ENCODE measurements around the gene PFDN6. TPM values are rescaled to one million over a fixed set of nuclear protein-coding genes. Genes with fewer than 3 reads are reported as not detected.

Gene PFDN6
- total and polyA plus RNA-seq, 9 of the 15 experiments (the other 6 are each of a cell fraction or from before 2014, with no cell fraction given), result 6.8 to 475 (median 216) TPM

DNA sequence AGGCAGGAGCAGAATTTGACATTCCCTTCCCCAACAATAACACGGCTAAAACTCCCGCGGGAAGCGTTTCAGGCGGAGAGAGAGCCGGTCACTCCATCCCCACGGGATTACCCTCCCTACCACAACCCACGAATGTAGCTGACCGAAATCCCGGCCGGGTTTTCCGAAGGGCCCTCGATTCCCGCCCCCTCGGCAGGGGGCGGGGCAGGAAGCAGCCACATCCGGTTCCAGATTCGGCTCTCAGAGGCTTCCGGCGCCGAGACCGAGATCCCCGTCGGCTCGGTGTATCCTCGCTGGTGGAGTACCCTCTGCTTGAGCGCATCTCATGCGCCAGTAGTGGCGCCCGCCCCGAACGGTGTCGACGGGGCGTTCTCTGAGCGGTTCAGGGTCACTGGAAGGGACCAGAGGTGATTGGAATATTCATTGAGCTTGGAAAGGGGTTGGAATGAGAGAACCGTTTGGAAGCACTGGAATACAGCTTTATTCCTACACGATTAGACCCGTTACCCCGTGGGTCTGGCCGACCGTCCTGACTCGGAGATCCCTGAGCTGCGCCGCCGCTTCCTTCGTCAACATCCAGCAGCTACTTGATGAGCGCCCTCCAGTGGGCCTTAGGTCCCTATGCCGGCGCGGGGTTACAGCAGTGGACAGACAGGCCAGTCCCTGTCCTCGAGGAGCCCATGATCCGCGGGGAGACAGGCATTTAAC is 10.0 kb downstream of the PFDN6 start (continued):
- TF ChIP-seq PPARD (CRISPR knock-in tag; IDR thresholded peaks at IDR 0.05) (no peak), NBN (IDR thresholded peaks at IDR 0.05; ENCODE audit: low read depth) (peak; percentile 93; the same call in 1 of the 2 replicates), NCOA6 (IDR thresholded peaks at IDR 0.05) (peak; percentile 90), TAF7 (tag; IDR thresholded peaks at IDR 0.05) (peak; percentile 36; the same call in 1 of the 2 replicates), RBM15 (IDR thresholded peaks at IDR 0.05; ENCODE audit: insufficient read depth, low read length) (no peak), SLC30A9 (CRISPR knock-in tag; IDR thresholded peaks at IDR 0.05) (no peak), ZNF253 (CRISPR knock-in tag; conservative IDR thresholded peaks at IDR 0.05) (no peak), KDM1A (IDR thresholded peaks at IDR 0.05) (no peak), MTA3 (IDR thresholded peaks at IDR 0.05; ENCODE audit: borderline replicate concordance) (peak; percentile 84), HOXB6 (CRISPR knock-in tag; IDR thresholded peaks at IDR 0.05; ENCODE audit: borderline replicate concordance) (peak; percentile 8; the same call in 1 of the 2 replicates), HNRNPUL1 (IDR thresholded peaks at IDR 0.05; ENCODE audit: low read length) (no peak), DDX20 (tag; IDR thresholded peaks at IDR 0.05; ENCODE audit: low read depth) (no peak), RBM39 (optimal IDR thresholded peaks at IDR 0.05; ENCODE audit: low read depth, low read length) (peak; percentile 69), SMARCC2 (IDR thresholded peaks at IDR 0.05; ENCODE audit: low read depth) (peak; percentile 16; the same call in 1 of the 2 replicates), PML (IDR thresholded peaks at IDR 0.05; ENCODE audit: low read length) (peak; percentile 90; the same call in 1 of the 2 replicates)
- TF ChIP-seq, protein P1, sequence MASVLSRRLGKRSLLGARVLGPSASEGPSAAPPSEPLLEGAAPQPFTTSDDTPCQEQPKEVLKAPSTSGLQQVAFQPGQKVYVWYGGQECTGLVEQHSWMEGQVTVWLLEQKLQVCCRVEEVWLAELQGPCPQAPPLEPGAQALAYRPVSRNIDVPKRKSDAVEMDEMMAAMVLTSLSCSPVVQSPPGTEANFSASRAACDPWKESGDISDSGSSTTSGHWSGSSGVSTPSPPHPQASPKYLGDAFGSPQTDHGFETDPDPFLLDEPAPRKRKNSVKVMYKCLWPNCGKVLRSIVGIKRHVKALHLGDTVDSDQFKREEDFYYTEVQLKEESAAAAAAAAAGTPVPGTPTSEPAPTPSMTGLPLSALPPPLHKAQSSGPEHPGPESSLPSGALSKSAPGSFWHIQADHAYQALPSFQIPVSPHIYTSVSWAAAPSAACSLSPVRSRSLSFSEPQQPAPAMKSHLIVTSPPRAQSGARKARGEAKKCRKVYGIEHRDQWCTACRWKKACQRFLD (CRISPR knock-in tag; IDR thresholded peaks at IDR 0.05), result peak; percentile 54; the same call in 1 of the 2 replicates
- TF ChIP-seq, protein P2, sequence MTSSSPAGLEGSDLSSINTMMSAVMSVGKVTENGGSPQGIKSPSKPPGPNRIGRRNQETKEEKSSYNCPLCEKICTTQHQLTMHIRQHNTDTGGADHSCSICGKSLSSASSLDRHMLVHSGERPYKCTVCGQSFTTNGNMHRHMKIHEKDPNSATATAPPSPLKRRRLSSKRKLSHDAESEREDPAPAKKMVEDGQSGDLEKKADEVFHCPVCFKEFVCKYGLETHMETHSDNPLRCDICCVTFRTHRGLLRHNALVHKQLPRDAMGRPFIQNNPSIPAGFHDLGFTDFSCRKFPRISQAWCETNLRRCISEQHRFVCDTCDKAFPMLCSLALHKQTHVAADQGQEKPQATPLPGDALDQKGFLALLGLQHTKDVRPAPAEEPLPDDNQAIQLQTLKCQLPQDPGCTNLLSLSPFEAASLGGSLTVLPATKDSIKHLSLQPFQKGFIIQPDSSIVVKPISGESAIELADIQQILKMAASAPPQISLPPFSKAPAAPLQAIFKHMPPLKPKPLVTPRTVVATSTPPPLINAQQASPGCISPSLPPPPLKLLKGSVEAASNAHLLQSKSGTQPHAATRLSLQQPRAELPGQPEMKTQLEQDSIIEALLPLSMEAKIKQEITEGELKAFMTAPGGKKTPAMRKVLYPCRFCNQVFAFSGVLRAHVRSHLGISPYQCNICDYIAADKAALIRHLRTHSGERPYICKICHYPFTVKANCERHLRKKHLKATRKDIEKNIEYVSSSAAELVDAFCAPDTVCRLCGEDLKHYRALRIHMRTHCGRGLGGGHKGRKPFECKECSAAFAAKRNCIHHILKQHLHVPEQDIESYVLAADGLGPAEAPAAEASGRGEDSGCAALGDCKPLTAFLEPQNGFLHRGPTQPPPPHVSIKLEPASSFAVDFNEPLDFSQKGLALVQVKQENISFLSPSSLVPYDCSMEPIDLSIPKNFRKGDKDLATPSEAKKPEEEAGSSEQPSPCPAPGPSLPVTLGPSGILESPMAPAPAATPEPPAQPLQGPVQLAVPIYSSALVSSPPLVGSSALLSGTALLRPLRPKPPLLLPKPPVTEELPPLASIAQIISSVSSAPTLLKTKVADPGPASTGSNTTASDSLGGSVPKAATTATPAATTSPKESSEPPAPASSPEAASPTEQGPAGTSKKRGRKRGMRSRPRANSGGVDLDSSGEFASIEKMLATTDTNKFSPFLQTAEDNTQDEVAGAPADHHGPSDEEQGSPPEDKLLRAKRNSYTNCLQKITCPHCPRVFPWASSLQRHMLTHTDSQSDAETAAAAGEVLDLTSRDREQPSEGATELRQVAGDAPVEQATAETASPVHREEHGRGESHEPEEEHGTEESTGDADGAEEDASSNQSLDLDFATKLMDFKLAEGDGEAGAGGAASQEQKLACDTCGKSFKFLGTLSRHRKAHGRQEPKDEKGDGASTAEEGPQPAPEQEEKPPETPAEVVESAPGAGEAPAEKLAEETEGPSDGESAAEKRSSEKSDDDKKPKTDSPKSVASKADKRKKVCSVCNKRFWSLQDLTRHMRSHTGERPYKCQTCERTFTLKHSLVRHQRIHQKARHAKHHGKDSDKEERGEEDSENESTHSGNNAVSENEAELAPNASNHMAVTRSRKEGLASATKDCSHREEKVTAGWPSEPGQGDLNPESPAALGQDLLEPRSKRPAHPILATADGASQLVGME (CRISPR knock-in tag; IDR thresholded peaks at IDR 0.05), result no peak
- TF ChIP-seq, protein P3, sequence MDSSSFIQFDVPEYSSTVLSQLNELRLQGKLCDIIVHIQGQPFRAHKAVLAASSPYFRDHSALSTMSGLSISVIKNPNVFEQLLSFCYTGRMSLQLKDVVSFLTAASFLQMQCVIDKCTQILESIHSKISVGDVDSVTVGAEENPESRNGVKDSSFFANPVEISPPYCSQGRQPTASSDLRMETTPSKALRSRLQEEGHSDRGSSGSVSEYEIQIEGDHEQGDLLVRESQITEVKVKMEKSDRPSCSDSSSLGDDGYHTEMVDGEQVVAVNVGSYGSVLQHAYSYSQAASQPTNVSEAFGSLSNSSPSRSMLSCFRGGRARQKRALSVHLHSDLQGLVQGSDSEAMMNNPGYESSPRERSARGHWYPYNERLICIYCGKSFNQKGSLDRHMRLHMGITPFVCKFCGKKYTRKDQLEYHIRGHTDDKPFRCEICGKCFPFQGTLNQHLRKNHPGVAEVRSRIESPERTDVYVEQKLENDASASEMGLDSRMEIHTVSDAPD (CRISPR knock-in tag; IDR thresholded peaks at IDR 0.05), result no peak
- TF ChIP-seq, protein P4, sequence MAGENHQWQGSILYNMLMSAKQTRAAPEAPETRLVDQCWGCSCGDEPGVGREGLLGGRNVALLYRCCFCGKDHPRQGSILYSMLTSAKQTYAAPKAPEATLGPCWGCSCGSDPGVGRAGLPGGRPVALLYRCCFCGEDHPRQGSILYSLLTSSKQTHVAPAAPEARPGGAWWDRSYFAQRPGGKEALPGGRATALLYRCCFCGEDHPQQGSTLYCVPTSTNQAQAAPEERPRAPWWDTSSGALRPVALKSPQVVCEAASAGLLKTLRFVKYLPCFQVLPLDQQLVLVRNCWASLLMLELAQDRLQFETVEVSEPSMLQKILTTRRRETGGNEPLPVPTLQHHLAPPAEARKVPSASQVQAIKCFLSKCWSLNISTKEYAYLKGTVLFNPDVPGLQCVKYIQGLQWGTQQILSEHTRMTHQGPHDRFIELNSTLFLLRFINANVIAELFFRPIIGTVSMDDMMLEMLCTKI (IDR thresholded peaks at IDR 0.05; ENCODE audit: partially characterized antibody), result no peak

All from K562 (cell line).